MM.1S (cell line): ENCODE data around the gene DCD.

Experiments used
- EZH2 ChIP-seq: fragments of 300-600 bp; sonication (generic); optimal IDR thresholded peaks from 2 replicates; pipeline ENCODE3; 2017; ENCODE audit warnings: low read depth, mild to moderate bottlenecking, antibody characterized with exemption, low read length, mixed read lengths
- TF ChIP-seq, protein P1 (sequence below): fragments of 300-600 bp; sonication (generic); IDR thresholded peaks from 2 replicates; pipeline ENCODE4 v1.5.1; 2016; ENCODE audit warnings: antibody characterized with exemption, low read length, mixed read lengths

DNA sequence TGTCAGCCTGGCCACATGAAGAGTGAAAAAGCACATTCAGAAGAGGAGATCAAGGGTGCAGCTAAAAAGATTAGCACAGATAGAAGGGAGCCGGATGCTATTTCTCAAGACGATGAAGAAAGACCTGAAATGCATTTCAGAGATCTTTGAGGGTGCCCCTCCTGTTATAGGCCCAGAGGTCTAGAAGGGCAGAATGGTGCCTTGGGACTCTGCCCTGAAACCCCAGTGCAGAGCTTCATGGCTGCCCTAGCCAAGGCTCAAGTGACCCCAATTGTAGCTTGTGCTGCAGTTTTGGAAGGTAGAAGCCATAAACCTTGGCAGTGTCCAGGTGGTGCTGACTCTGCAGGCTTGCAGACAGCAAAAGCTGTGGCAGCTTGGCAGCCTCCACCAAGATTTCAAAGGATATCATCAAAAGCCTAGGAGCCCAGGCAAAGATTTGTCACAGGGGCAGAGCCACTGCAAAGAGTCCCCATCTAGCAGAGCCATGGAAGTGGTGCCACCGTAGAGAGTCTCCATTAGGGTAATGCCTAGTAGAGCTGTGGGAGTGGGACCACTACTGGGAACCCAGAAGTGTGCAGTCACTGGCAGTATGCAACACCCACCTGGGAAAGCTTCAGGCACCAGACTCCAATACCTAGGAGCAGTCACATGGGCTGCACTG lies 19.8 kb downstream of the DCD start:
- no peak for TF ChIP-seq EZH2
- TF ChIP-seq, protein P1, sequence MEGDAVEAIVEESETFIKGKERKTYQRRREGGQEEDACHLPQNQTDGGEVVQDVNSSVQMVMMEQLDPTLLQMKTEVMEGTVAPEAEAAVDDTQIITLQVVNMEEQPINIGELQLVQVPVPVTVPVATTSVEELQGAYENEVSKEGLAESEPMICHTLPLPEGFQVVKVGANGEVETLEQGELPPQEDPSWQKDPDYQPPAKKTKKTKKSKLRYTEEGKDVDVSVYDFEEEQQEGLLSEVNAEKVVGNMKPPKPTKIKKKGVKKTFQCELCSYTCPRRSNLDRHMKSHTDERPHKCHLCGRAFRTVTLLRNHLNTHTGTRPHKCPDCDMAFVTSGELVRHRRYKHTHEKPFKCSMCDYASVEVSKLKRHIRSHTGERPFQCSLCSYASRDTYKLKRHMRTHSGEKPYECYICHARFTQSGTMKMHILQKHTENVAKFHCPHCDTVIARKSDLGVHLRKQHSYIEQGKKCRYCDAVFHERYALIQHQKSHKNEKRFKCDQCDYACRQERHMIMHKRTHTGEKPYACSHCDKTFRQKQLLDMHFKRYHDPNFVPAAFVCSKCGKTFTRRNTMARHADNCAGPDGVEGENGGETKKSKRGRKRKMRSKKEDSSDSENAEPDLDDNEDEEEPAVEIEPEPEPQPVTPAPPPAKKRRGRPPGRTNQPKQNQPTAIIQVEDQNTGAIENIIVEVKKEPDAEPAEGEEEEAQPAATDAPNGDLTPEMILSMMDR = no peak
